Measurements from ENCODE around the gene NUTM2G. TPM values are rescaled to one million over a fixed set of nuclear protein-coding genes. Genes with fewer than 3 reads are reported as not detected.
"Not testable (repeated sequence)": the region's sequence is repeated elsewhere in the genome, so short reads cannot be mapped to it uniquely, and the experiment has no call there.

The NUTM2G gene
- total RNA-seq, 1 donor from 2014 or later: not detected

GRCh38 chr9:96908479-96908878 lies 20.2 kb upstream of the NUTM2G start:
- H3K4me1 ChIP-seq; H3K27ac ChIP-seq (replicated peaks); H3K36me3 ChIP-seq; H3K27me3 ChIP-seq (ENCODE audit: low read depth); DNase-seq; intact Hi-C loops (cut with micrococcal nuclease); H3K4me3 ChIP-seq; H3K9me3 ChIP-seq (replicated peaks): not testable (repeated sequence)

GRCh38 chr9:96915539-96915938 lies 13.1 kb upstream of the NUTM2G start:
- H3K4me1 ChIP-seq; H3K9me3 ChIP-seq (replicated peaks); DNase-seq; H3K36me3 ChIP-seq; H3K27me3 ChIP-seq (ENCODE audit: low read depth); H3K4me3 ChIP-seq; intact Hi-C loops (cut with micrococcal nuclease); H3K27ac ChIP-seq (replicated peaks): not testable (repeated sequence)

- H3K27me3 ChIP-seq (ENCODE audit: low read depth); H3K36me3 ChIP-seq; intact Hi-C loops (cut with micrococcal nuclease); H3K27ac ChIP-seq (replicated peaks); H3K4me3 ChIP-seq; H3K4me1 ChIP-seq; DNase-seq; H3K9me3 ChIP-seq (replicated peaks): not testable (repeated sequence)
These were observed 12.1 kb upstream of the NUTM2G start for GRCh38 chr9:96916531-96916930.

GRCh38 chr9:96918550-96918949 lies 10.1 kb upstream of the NUTM2G start:
- H3K9me3 ChIP-seq (replicated peaks); H3K27ac ChIP-seq (replicated peaks); DNase-seq; H3K4me1 ChIP-seq; H3K27me3 ChIP-seq (ENCODE audit: low read depth); H3K4me3 ChIP-seq; H3K36me3 ChIP-seq; intact Hi-C loops (cut with micrococcal nuclease): not testable (repeated sequence)

GRCh38 chr9:96920803-96921202 lies 7.8 kb upstream of the NUTM2G start:
- intact Hi-C loops (cut with micrococcal nuclease); DNase-seq; H3K27me3 ChIP-seq (ENCODE audit: low read depth): not testable (repeated sequence)

GRCh38 chr9:96925587-96925986 lies 3.1 kb upstream of the NUTM2G start:
- intact Hi-C loops (cut with micrococcal nuclease); H3K27me3 ChIP-seq (ENCODE audit: low read depth); H3K27ac ChIP-seq (replicated peaks); DNase-seq; H3K4me1 ChIP-seq; H3K36me3 ChIP-seq; H3K9me3 ChIP-seq (replicated peaks); H3K4me3 ChIP-seq: not testable (repeated sequence)

More at GRCh38 chr9:96920803-96921202, 7.8 kb upstream of the NUTM2G start:
- not testable (repeated sequence) for H3K4me1 ChIP-seq; H3K9me3 ChIP-seq (replicated peaks); H3K36me3 ChIP-seq; H3K4me3 ChIP-seq; H3K27ac ChIP-seq (replicated peaks)

- DNase-seq; H3K9me3 ChIP-seq (replicated peaks); H3K36me3 ChIP-seq; intact Hi-C loops (cut with micrococcal nuclease); H3K27ac ChIP-seq (replicated peaks); H3K4me3 ChIP-seq; H3K27me3 ChIP-seq (ENCODE audit: low read depth); H3K4me1 ChIP-seq: not testable (repeated sequence)
These were observed 3.0 kb downstream of the NUTM2G start for GRCh38 chr9:96931665-96932064.

GRCh38 chr9:96934097-96934496 lies 5.5 kb downstream of the NUTM2G start:
- DNase-seq; H3K4me1 ChIP-seq; H3K4me3 ChIP-seq; H3K27ac ChIP-seq (replicated peaks); H3K9me3 ChIP-seq (replicated peaks); intact Hi-C loops (cut with micrococcal nuclease); H3K36me3 ChIP-seq; H3K27me3 ChIP-seq (ENCODE audit: low read depth): not testable (repeated sequence)

- H3K4me3 ChIP-seq; H3K27me3 ChIP-seq (ENCODE audit: low read depth); H3K36me3 ChIP-seq; intact Hi-C loops (cut with micrococcal nuclease); H3K27ac ChIP-seq (replicated peaks); H3K4me1 ChIP-seq; H3K9me3 ChIP-seq (replicated peaks); DNase-seq: not testable (repeated sequence)
These were observed 6.1 kb downstream of the NUTM2G start for GRCh38 chr9:96934706-96935105.

- H3K27ac ChIP-seq (replicated peaks); H3K9me3 ChIP-seq (replicated peaks); intact Hi-C loops (cut with micrococcal nuclease); H3K4me1 ChIP-seq; DNase-seq; H3K36me3 ChIP-seq; H3K27me3 ChIP-seq (ENCODE audit: low read depth); H3K4me3 ChIP-seq: not testable (repeated sequence)
These were observed 6.8 kb downstream of the NUTM2G start for GRCh38 chr9:96935401-96935800.

- H3K9me3 ChIP-seq (replicated peaks); H3K4me3 ChIP-seq; H3K36me3 ChIP-seq; H3K4me1 ChIP-seq; intact Hi-C loops (cut with micrococcal nuclease); H3K27me3 ChIP-seq (ENCODE audit: low read depth); H3K27ac ChIP-seq (replicated peaks); DNase-seq: not testable (repeated sequence)
These were observed 8.8 kb downstream of the NUTM2G start for GRCh38 chr9:96937442-96937841.

GRCh38 chr9:96938957-96939665 lies 10.5 kb downstream of the NUTM2G start:
- DNase-seq; H3K4me1 ChIP-seq; H3K9me3 ChIP-seq (replicated peaks); H3K27me3 ChIP-seq (ENCODE audit: low read depth); H3K4me3 ChIP-seq; H3K27ac ChIP-seq (replicated peaks); H3K36me3 ChIP-seq; intact Hi-C loops (cut with micrococcal nuclease): not testable (repeated sequence)

- intact Hi-C loops (cut with micrococcal nuclease); H3K9me3 ChIP-seq (replicated peaks); H3K36me3 ChIP-seq; H3K4me1 ChIP-seq; DNase-seq; H3K27me3 ChIP-seq (ENCODE audit: low read depth); H3K4me3 ChIP-seq; H3K27ac ChIP-seq (replicated peaks): not testable (repeated sequence)
These were observed 12.3 kb downstream of the NUTM2G start for GRCh38 chr9:96940982-96941381.

- H3K27ac ChIP-seq (replicated peaks); H3K9me3 ChIP-seq (replicated peaks); H3K27me3 ChIP-seq (ENCODE audit: low read depth); intact Hi-C loops (cut with micrococcal nuclease); H3K36me3 ChIP-seq; DNase-seq; H3K4me1 ChIP-seq; H3K4me3 ChIP-seq: not testable (repeated sequence)
These were observed 13.0 kb downstream of the NUTM2G start for GRCh38 chr9:96941628-96942027.
